ENCODE data around the gene SMR3A.

DNA sequence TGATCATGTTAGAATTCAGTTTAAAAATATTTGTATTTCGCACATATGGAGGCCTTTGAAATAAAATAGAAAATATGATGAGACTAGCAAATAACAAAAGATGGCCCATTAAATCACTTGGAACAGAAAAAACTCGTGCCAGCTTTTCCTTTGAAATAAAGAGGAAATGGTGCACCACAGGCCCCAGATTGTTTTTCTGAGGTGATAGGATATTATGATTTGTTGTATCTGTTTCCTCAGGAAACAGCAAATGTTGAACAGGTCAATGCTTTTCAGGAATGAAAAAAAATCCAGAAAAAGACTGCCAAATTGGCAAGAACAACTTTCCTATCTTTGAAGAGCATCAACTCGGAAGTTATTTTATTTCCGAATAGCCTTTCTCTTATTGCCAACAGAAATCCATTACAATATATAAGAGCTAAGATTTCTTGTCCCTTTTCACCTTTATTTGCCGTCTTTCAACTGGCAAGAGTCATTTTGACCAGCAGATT, 22.2 kb downstream of the SMR3A start, which contains the start of gene SMR3B:
- TF ChIP-seq, protein P1, sequence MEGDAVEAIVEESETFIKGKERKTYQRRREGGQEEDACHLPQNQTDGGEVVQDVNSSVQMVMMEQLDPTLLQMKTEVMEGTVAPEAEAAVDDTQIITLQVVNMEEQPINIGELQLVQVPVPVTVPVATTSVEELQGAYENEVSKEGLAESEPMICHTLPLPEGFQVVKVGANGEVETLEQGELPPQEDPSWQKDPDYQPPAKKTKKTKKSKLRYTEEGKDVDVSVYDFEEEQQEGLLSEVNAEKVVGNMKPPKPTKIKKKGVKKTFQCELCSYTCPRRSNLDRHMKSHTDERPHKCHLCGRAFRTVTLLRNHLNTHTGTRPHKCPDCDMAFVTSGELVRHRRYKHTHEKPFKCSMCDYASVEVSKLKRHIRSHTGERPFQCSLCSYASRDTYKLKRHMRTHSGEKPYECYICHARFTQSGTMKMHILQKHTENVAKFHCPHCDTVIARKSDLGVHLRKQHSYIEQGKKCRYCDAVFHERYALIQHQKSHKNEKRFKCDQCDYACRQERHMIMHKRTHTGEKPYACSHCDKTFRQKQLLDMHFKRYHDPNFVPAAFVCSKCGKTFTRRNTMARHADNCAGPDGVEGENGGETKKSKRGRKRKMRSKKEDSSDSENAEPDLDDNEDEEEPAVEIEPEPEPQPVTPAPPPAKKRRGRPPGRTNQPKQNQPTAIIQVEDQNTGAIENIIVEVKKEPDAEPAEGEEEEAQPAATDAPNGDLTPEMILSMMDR (IDR thresholded peaks at IDR 0.05) = no peak
- no peak for TF ChIP-seq POLR2A (IDR thresholded peaks at IDR 0.05)
